ENCODE measurements around the gene NCKAP5.

GRCh38 chr2:133223226-133223625, 345.0 kb downstream of the NCKAP5 start:
- TF ChIP-seq CTCF (IDR thresholded peaks at IDR 0.05) (no peak), EP300 (IDR thresholded peaks at IDR 0.05) (no peak), POLR2A (IDR thresholded peaks at IDR 0.05) (no peak)

All from ovary (tissue), 3 donors.